ENCODE data around the gene ACACA. TPM values are rescaled to one million over a fixed set of nuclear protein-coding genes. Genes with fewer than 3 reads are reported as not detected.

The ACACA gene
- total RNA-seq, 1 experiment from 2014 or later: 33.7 TPM

DNA sequence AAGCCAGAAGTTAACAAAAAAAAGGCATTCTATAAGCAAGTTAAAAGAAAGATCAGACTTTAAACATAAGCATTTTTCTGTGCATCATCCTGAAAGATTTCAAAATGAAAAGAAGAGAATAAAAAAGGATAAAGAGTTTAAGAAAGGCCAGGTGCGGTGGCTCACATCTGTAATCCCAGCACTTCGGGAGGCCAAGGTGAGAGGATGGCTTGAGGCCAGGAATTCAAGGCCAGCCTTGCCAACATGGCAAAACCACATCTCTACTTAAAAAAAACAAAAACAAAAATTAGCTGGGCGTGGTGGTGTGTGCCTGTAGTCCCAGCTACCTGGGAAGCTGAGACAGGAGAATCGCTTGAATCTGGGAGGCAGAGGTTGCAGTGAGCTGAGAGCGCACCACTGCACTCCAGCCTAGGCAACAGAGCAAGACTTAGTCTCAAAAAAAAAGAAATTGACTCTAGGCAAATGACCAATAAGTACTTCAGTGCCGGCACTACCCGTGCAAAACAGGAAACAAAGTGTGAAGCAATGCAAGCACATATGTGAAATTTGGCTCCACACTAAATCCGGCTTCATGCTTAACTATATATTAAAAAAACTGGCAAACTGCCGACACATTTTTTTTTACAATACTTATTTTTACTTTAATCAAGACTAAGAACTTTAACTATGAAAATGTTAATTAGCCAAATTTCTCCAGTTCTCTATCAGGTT, 114.1 kb downstream of the ACACA start:
- DNase-seq (ENCODE audit: low read depth): no peak

DNA sequence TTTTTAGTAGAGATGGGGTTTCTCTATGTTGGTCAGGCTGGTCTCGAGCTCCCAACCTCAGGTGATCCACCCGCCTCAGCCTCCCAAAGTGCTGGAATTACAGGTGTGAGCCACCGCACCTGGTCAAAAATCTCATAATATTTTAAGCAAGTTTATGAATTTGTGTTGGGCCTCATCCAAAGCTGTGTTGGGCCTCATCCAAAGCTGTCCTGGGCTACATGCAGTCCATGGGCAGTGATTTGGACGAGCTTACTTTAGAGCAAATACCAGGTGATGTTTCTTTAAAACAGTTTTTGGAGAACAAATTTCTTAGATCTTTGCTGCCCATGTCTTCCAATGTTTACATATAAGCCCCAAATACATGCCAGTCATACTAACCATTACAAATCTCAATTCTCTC, 115.3 kb downstream of the ACACA start:
- DNase-seq (ENCODE audit: low read depth): no peak

DNA sequence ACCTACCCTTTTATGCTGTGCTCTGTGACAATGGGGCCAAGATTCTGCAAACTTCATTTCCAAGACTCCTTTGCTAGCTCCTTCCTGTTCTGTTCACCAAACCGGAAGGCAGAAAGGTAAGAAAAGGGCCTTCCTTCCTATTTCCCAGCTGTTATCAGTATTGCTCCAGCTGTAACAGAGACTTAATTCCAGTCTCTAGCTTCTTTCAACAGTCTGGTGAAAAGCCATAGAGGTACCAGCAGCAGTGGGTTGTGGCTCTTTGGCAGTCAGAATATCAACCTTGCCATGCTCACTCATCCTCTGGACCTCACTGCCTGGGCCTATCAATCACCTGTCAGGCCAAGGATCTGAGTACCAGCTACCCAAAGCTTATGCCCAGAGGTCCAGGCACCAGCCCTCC, 120.2 kb downstream of the ACACA start:
- no peak for DNase-seq (ENCODE audit: low read depth)

DNA sequence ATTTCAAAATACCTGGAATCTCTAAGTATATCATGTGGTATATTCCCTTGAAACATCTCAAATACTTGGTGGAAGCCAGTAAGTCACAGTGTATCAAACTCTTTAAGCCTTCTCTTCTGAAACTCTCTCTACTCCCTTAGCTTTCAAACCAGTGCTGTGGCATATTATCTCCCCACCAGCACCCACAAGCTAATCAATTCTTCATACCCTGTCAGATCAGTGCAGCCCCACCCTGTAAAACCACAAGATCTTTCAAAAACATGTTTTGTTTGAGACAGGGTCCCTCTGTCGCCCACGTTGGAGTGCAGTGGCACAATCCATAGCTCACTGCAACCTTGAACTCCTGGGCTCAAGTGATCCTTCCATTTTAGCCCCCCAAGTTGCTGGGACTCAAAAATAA, 122.4 kb downstream of the ACACA start:
- DNase-seq (ENCODE audit: low read depth): no peak

DNA sequence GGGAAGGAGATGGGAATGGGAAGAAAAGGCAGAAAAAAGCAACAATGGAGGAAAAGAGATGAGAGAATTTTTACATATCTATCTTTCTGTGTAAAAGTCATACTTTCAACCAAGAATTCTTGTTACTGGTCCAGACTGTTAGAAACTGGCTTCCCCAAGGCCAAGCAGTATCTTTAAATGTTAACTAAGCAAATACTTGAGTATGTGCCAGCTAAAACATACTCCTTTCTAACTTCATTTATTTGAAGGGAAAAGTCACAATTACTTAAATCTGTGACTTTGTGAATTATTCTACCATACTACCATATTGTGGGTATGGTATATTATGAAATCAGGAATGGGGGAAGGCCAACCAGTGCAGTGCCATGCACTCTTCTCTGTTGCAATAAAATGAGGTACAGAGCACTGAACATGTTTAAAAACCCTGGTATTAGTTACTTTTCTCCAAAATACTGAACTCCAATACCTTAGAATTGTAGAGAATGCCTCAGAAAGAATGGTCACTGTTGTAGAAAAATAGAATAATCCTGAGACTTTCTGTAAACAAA, 123.1 kb downstream of the ACACA start:
- no peak for DNase-seq (ENCODE audit: low read depth)

DNA sequence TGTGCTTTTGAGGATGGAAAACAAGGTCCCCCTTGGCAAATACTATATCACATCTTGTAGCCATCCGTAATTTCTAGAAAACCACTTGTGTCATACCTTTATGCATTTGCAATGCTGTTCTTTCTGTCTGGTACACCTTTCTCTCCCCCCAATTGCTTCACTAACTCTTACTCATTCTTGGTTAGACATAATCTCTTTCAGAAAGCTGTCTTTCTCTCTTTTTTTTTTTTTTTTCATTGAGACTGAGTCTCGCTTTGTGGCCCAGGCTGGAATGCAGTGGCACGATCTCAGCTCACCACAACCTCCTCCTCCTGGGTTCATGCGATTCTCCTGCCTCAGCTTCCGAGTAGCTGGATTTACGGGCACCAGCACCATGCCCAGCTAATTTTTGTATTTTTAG, 125.8 kb downstream of the ACACA start:
- DNase-seq (ENCODE audit: low read depth): peak; percentile 27

DNA sequence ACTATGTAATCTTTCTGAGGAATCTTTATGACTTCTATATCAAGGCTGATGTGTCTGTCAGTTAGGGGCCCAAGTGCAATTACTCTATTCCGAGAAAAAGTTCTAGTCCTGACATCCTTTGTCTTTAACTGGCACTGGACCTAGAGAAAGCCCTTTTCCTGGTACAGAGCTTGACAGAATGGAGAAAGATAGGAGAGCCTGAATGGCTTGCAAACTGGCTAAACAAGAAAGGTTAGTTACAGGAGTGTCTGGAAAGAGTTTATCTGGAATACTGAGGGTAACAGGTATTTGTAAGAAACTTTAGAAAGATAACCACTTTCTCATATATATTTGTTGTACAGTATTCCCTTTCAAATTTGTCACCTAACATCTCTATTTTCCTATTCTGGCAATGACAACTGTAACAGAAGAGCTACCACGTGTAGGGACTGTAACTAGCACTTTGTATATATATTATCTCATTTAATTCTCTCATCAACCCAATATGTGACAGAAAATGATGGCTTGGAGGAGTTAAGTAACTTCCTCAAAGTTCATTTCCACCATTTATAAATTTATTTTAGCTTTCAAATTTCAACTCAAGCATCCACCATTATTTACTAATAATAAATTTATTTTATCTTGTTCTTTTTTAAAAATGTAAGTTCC, 128.3 kb downstream of the ACACA start:
- DNase-seq (ENCODE audit: low read depth): no peak

DNA sequence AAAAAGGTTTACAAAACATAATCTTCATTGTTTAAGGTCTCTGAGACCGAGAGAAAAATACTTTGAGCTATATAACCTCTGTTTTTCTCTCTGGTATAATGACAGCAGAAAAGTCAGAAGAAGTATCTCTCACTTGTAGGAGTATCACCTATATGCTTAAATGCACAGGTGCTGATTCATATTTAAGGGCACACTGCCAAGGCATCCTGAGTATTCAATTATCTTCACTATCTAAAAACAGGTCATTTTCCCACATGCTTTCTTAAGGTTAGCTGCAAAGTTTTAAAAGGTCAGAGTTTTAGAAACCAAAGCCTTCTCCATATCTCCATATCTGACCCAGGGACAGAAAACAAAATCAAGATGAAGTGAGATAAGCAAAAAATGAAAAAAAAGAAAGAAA, 130.2 kb downstream of the ACACA start:
- DNase-seq (ENCODE audit: low read depth): peak; percentile 32

DNA sequence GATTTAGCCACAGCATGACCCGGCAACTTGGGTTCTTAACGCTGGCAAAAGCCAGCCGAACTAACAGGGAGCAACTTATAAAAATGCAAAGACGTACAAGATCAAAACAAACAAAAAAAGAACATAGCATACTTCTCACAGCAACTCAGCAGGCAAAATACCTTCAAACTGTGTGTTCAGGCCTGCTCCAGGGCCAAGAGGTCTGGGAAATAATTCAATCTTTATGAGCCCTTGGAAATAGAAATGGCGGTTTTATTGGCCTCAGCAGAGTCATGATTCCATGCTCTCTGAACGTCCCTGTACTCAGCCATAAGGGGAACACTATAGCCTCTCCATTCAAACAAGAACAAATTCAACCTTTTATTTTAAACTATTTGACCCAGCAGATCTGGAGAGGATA, 132.2 kb downstream of the ACACA start:
- DNase-seq (ENCODE audit: low read depth): peak; percentile 20

DNA sequence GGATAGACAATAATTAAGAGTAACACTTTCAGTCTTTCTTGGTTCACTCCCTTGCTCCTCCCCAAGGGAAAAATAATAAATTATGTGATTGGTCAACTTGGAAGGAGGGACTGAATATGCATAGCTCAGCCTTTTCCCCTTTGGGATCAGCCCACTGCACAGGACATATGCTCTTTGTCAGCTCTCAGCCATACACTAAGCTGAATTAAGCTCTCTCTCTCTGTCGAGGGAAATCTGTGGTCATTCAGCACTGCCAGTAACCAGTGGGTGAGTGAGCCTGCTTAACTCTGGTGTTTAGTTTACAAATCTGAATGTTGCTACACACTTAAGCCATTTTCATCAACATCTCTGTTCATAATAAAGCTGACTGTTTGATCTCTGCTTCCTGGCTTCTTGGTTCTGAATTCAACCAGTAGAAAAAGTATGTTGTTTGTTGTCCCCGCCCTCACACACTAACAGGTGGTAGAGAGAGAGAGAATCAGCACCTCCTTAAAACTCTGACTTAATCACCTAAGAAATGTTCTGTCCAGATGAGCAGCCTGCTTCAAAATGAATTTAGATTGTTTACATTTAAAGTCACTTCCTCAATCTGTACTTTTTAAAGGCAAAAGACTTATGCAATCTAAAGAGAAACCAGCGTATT, 133.1 kb downstream of the ACACA start:
- no peak for DNase-seq (ENCODE audit: low read depth)

DNA sequence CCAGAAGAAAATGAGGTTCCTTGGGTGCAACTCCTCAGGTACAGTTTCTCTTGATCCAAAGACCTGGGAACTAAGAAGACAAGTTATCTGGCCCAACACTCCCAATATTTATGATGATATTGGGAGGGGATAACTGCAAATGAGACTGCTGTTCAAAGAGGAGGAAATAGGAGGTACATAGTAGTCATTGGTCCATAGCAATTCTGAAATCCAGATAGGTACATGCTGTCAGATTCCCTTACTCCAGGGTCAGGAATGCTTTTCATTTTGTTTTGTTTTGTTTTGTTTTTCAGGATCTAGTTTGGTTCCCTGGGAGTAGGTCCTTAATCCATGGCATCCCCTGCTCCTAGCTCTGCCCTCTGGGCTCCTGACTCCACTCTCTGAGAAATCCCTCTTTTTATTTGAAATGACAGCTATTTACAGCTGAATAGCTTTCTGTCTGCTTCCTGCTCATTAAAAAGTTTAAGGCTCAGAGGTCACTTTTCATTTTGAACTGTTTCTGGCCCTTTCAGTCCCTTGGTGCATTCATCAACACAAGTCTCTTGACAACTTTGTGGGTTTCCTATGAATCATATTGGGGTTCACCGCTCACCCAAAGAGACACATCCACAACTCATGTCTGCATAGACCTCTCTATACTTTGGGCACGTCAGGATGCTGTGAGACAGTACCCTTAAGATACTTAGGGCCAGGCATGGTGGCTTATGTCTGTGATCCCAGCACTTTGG, 141.0 kb downstream of the ACACA start:
- DNase-seq (ENCODE audit: low read depth): no peak

DNA sequence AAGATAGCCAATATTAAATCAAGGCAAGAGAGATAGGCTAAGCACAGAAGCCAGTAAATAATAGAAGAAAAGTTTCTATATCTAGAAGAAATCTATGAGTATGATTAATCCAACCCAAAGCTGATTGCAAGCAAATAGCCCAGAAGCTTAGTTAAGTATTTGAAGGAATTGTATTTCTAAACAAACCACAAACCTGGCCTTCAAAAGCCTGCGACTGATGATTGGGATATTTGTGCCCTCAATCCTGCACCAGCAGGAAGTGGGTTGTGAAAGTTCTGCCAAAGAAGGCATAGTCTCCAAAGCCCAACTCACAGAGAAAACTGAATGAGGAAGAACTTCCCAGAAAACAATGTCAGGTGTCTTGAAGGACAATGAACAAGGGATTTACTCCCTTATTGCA, 145.3 kb downstream of the ACACA start:
- peak; percentile 61 for DNase-seq (ENCODE audit: low read depth)

DNA sequence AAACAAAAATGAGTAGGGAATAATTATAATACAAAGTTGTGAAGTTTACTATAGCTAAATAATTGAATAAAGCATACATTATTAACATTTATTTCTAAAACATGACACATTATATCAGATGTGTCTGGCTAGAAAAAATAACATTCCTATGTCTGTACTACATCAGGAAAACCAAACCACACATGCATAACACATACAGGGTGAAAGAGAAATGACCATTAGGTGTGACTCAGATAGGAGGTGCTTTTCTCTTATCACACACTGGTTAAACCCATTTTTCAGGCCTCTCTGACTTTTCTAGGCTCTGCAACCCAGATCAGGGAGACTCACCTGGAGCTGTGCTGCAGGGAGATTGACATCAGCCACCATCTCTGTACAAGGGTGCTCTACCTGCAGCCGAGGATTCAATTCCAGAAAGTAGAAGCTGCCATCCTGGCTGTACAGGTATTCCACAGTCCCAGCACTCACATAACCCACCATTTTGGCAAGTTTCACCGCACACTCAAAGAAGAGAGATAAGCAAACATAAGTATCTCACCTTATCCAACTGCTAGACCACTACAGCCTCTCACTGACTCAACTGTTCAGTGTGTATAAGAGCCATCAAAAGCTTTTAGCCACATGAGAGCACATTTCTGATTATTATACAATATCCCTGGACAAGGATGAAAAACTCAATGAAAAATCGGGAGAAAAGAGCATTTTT, 147.5 kb downstream of the ACACA start:
- DNase-seq (ENCODE audit: low read depth): peak; percentile 66

DNA sequence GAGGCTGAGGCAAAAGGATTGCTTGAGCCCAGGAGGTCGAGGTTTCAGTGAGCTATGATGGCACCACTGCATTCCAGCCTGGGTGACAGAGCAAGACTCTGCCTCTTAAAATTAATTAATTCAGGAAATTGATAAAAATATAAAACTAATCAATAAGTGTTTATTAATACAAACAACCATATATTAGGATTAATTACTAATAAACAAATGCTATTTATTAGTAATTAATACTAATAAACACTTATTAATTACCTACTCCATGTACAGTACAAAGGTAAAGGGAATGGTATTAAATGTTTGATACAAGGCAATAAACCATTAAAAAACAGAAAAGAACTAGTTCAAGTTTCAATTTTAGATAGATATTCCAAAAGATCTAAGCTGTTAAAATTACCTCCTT, 150.0 kb downstream of the ACACA start:
- no peak for DNase-seq (ENCODE audit: low read depth)

DNA sequence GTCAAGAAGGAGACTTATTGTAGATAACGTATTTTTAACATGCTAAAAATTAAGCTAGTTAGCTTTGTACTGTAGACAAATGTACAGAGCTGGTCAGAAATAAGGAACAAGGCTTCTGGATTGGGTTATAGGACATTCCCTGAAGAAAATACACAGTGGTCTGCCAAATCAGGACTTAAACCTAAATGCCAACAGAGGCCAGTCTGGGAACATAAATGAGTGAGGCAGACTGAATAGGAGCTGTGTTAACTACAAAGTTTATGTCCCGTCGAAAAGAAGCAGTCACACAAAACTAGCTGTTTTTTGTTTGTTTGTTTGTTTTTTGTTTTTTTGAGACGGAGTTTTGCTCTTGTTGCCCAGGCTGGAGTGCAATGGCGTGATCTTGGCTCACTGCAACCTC, 151.2 kb downstream of the ACACA start:
- no peak for DNase-seq (ENCODE audit: low read depth)

DNA sequence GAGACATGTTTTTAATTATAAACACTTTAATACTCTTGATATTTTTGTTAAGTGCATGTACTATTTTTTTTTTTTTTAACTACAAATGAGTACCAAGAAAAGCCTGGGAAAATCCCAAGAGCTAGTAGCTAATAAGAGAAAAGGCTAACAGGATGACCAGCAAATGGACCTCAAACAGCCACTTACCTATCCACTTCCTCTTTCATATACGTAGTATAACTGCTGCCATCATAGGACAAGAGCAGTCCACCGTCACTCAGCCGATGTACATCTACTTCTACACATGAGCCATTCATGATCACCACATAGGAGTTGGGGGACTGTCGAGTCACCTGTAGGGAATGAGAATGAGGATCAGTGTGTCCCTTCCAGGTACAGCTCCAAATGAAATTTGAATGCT, 158.8 kb downstream of the ACACA start:
- no peak for DNase-seq (ENCODE audit: low read depth)

DNA sequence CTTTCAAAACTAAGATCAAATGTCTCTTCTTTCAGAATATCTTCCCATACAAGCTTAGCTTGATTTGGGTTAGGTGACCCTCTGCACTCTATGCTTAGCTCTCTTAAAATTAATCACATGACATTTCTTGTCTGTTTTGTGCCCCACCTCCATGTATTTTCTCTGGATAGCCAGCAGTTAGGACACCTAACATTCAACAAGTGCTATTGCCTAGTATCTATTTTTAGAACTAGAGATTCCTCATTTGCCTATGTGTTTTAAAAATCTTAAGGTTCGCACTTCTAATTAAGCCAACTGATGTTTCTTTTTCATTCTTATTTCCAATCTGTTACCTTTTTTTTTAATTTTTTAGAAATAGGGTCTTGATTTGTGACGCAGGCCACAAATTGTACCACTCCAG, 160.6 kb downstream of the ACACA start:
- no peak for DNase-seq (ENCODE audit: low read depth)

DNA sequence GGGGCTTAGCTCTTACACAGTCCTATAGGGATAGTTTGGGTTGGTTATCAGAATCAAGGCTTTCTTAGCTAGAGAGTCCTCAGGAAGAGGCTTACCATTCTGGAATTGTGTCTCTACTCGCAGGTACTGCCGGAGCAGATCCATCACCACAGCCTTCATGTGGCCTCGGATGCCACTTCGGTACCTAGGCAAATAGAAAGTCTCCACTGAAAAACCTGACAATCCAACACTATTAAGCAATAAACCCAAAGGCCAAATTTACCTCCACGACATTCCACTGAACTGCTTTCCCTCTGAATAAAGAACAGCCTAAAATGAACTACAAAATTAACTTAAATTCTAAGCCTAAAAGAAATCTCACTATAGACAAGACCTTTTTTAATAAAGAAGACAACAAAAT, 166.3 kb downstream of the ACACA start:
- DNase-seq (ENCODE audit: low read depth): no peak

DNA sequence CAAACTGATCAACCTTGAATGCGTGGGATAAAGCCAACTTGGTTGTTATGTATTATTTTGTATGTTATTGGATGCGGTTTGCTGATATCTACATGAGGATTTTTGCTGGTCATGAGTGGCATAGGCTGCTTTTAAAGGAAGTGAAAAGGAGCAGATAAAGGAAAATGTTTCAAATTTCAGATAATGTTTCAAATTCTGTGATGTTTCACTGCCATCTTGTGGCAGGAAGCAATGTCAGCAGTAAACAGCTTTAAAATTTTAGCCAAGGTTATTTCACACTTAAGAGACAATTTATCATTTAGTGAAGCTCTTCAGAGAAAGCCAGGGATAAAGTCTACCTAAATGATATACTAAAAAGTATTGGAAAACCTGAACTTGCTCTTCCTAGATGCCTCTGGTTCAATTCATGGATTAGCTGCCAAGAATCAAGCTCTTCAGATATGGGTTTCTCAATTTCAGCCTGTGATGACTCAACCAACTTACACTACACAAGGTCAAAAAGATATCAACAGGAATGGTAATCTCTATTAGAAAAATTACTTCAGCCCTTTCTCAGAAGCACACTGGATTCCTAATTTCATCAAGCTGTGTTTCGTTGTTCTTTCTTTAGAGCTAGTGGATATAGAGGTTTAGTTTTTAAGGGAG, 166.8 kb downstream of the ACACA start:
- peak; percentile 9 for DNase-seq (ENCODE audit: low read depth)

DNA sequence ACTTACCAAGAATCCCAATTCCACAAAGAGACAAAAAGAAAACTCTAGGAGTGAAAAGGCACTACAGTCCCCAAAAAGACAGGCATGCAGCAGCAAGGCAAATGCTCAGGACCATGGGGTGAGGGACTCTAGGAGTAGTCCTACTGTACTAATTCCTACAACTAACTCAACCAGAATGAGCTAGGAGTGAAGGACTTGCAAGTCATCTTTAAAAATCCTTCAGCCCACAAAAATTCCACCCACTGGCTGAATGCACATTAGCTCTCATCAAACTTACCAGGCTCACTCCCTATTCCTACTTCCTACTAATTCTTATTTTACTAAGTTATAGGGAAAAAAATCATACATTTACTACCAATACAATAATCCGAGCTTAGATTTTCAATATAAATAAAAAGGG, 172.5 kb downstream of the ACACA start:
- no peak for DNase-seq (ENCODE audit: low read depth)

DNA sequence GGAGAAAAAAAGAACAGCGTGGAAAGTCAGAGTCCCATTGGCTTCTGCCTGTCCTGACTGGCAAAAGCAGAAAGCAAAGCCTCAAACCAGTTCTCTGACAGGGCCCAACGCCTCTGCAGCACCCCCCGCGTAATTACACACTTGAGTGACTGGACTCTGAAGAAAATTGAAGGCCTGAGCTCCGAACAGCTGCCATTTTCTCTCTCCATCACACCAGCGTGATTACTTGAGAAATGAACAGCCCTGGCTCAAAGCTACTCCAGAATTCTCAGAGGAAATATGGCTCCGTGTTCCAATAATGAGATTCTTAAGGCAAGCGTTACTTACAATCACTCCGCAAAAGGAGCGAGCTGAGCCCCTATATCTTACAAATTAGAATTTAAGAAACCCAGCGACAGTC, 173.6 kb downstream of the ACACA start:
- no peak for DNase-seq (ENCODE audit: low read depth)

Data from M059J (cell line).